Right lobe of liver (tissue), 6 donors: ENCODE data around the gene IRF9. TPM values are rescaled to one million over a fixed set of nuclear protein-coding genes. Genes with fewer than 3 reads are reported as not detected.
A peak's percentile ranks its signal among the peaks of the same experiment; 100 is the strongest.

ENCODE experiments used
- ATAC-seq, 4 donors: fragments of 200-7000 bp; cut with Tn5 transposase; one replicate each; pipeline ENCODE4 v1.9.1; 2020; ENCODE audit warnings: mild to moderate bottlenecking in 4 of 4, moderate library complexity in 4 of 4
- DNase-seq, 3 donors: peaks; one replicate each; pipeline ENCODE4 v3.0.0-alpha.2; 2020
- H3K27ac ChIP-seq, 3 donors: fragments of 200-600 bp; one replicate each; pipeline ENCODE4 v1.8.0; 2022
- H3K27me3 ChIP-seq, 2 donors: fragments of 200-600 bp; one replicate each; pipeline ENCODE4 v1.8.0; 2022
- H3K36me3 ChIP-seq, 4 donors: fragments of 200-600 bp; sonication (generic) in 1 of 4; one replicate each; pipeline versions ENCODE4 v1.5.1 to v1.8.0; 2017 to 2022; ENCODE audit warnings: control low read depth in 1 of 4
- H3K4me1 ChIP-seq, 4 donors: fragments of 200-600 bp; sonication (generic) in 1 of 4; one replicate each; pipeline versions ENCODE4 v1.5.1 to v1.8.0; 2017 to 2022; ENCODE audit warnings: control low read depth in 1 of 4
- H3K4me3 ChIP-seq, 3 donors: fragments of 200-600 bp; one replicate each; pipeline ENCODE4 v1.8.0; 2022
- H3K9me3 ChIP-seq, 4 donors: fragments of 200-600 bp; sonication (generic) in 1 of 4; one replicate each; pipeline versions ENCODE4 v1.5.1 to v1.8.0; 2017 to 2022; ENCODE audit warnings: control low read depth in 1 of 4
- CTCF ChIP-seq, 4 donors: fragments of 200-600 bp in 3 of 4; fragments of 450-650 bp in 1 of 4; IDR thresholded peaks; one replicate each; pipeline versions ENCODE4 v1.5.1 to v1.8.0; 2016 to 2022; ENCODE audit warnings: antibody characterized with exemption in 4 of 4, mild to moderate bottlenecking in 2 of 4
- POLR2A ChIP-seq: fragments of 450-650 bp; IDR thresholded peaks from one replicate; pipeline ENCODE4 v1.6.1; 2017; ENCODE audit warnings: antibody characterized with exemption, mild to moderate bottlenecking
- WGBS: methylation state at CpG from one replicate; pipeline ENCODE4 v1.1.6; 2018; ENCODE audit warnings: low coverage, low lambda C conversion rate; ENCODE audit not compliant: insufficient coverage; ENCODE audit errors: missing lambda C conversion rate; 5-methylcytosine and 5-hydroxymethylcytosine counted together
- intact Hi-C, 2 donors: fragments of 100-400 bp; cut with DNase I; formaldehyde crosslinking; loops; one replicate each; pipeline versions ENCODE4 v1.11.2 to v1.14.1; 2022
- total RNA-seq, 6 experiments: library from RNA; depleted of rRNA in 2 of 6; stranded (reverse); fragments of >200 nt in 2 of 6; fragmentation: NEBNext Ultra II Directional in 3 of 6; extraction: Animal tissue kit (Norgen Biotek cat#: 25700) in 3 of 6; gene quantifications; one replicate each; pipeline versions ENCODE4 v1.1.0 to v1.2.4, GENCODE V29; 2016 to 2023
- donor health status: DM: no; HTN: yes; CAD: no.
- donor health status: DM: no; HTN: no; CAD: no.
- donor health status: DM: no; HTN: no; CAD: no.
- donor health status: DM: no; HTN: yes; CAD: no.
- donor health status: DM: no; HTN: yes; CAD: no.

IRF9 gene
- total RNA-seq, 6 experiments from 2014 or later: 17.4 to 66.6 (median 37.2) TPM

DNA sequence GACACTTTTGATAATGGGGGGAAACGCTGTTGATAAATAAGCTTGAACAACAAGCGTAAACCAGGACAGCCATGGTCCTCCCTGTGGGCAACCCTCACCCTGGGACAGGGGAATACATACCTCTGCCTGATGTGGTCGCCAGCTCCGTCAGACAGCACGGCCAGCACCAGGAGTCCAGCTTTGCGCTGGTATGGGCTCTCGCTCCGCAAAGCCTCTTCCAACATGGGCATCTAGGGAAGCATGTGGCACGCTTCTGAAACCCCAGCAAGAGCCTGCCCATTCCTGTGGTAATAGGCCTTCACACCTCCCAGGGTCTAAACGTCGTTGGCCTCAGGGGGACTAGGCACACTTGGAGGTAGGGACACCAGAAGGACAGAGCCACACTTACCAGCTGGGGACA is 24.7 kb downstream of the IRF9 start:
- H3K4me3 ChIP-seq: no peak overlapping the region
- no peaks in the 10 kb centered on the region for H3K9me3 ChIP-seq
- no CpG with 5 or more reads among the region's 11 CpGs for WGBS
- peaks cover 0 to 46% (median 11%) of the 10 kb centered on the region in 4 donors for H3K36me3 ChIP-seq
- intact Hi-C loops: no loop called here
- no peak overlapping the region for H3K27ac ChIP-seq
- no peaks in the 10 kb centered on the region for H3K27me3 ChIP-seq
- H3K4me1 ChIP-seq: peaks cover 0 to 13% (median 4%) of the 10 kb centered on the region in 4 donors
- DNase-seq: peak in 1 of 3 donors; percentile 33
- TF ChIP-seq POLR2A (no peak), CTCF (IDR thresholded peaks at IDR 0.05) (no peak)
- ATAC-seq: no peak

DNA sequence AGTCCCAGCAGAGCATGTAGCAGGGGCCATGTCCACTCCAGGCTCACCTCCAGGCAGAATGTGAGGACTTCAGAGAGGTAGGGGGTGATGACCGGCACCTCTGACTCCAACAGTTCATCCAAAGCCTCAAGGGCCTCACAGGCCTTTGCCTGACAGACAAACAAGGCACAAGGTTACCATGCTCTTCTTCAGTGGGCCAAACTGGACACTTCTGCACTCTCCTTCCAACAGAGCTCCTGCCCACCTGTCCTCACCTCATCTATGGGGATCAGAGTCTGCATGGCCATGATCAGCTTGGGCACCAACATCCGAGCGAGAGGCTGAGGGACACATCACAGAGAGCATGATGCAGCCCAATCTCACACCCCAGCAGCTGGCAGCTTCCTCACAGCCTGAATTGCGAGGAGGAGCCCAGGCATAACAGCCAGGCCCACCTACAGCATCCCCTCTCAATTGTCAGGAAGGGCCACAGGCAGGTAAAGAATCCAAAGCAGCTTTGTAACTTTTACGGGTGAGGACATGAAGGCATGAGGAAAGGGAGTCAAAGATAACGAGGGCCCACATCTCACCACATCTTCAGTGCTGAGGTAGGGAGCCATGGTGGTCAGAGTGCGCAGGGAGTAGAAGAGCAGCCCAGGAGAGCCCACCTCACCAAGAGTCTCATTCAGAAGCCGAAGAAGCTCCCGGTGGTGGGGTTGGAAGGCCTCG is 25.9 kb downstream of the IRF9 start:
- no peaks in the 10 kb centered on the region for H3K27me3 ChIP-seq
- H3K27ac ChIP-seq: no peak overlapping the region
- no peak overlapping the region for H3K4me3 ChIP-seq
- peaks cover 0 to 39% (median 10%) of the 10 kb centered on the region in 4 donors for H3K36me3 ChIP-seq
- peaks cover 0 to 11% (median 4%) of the 10 kb centered on the region in 4 donors for H3K4me1 ChIP-seq
- intact Hi-C loops: no loop called here
- DNase-seq (no peak), ATAC-seq (no peak)
- 96% methylated on average over 3 of the region's 10 CpGs for WGBS
- TF ChIP-seq CTCF (IDR thresholded peaks at IDR 0.05): no peak
- no peak for TF ChIP-seq POLR2A
- no peaks in the 10 kb centered on the region for H3K9me3 ChIP-seq

- Histone ChIP-seq H3K36me3 (peaks cover 0 to 36% (median 10%) of the 10 kb centered on the region in 4 donors), H3K4me1 (peaks cover 0 to 11% (median 4%) of the 10 kb centered on the region in 4 donors), H3K27ac (no peak overlapping the region), H3K9me3 (no peaks in the 10 kb centered on the region), H3K4me3 (no peak overlapping the region), H3K27me3 (no peaks in the 10 kb centered on the region)
- DNase-seq (no peak), ATAC-seq (no peak)
- intact Hi-C loops: no loop called here
- TF ChIP-seq POLR2A (no peak), CTCF (IDR thresholded peaks at IDR 0.05) (no peak)
- no CpG with 5 or more reads among the region's 2 CpGs for WGBS
These were observed 26.5 kb downstream of the IRF9 start for GRCh38 chr14:24187539-24187915.

GRCh38 chr14:24188251-24189058 is 27.4 kb downstream of the IRF9 start, which contains the start of gene IPO4:
TSS of gene IPO4 (minus strand) at chr14:24188816. CDS start at chr14:24188787, 29 bp downstream.
- intact Hi-C loops: no loop called here
- H3K9me3 ChIP-seq: no peaks in the 10 kb centered on the region
- H3K4me1 ChIP-seq: peaks cover 0 to 11% (median 4%) of the 10 kb centered on the region in 4 donors
- peak within 1 kb of the TSS in 2 of 3 donors; percentile 21 to 30 for H3K27ac ChIP-seq
- peak within 1 kb of the TSS; percentile 72 to 82 (median 74) for H3K4me3 ChIP-seq
- ATAC-seq: peak; percentile 95 to 99 (median 96)
- no peaks in the 10 kb centered on the region for H3K27me3 ChIP-seq
- DNase-seq: peak; percentile 95 to 98 (median 97)
- TF ChIP-seq POLR2A (peak; percentile 82), CTCF (IDR thresholded peaks at IDR 0.05) (no peak)
- WGBS: 0% methylated on average over 16 of the region's 65 CpGs
- peaks cover 0 to 38% (median 8%) of the 10 kb centered on the region in 4 donors for H3K36me3 ChIP-seq
